Neural cell (in vitro differentiated cells): Measurements from ENCODE around the gene SNCA. TPM values are rescaled to one million over a fixed set of nuclear protein-coding genes. Genes with fewer than 3 reads are reported as not detected.

Source experiments
- H2AFZ ChIP-seq: fragments of 200-600, 300-800 bp; sonication (generic), shearing (Covaris generic); 2 replicates; pipeline ENCODE4 v1.6.0; 2014; ENCODE audit warnings: low read depth, mild to moderate bottlenecking, antibody characterized with exemption, low read length, moderate library complexity
- H3F3A ChIP-seq: fragments of 200-600 bp; shearing (Covaris generic); 2 replicates; pipeline ENCODE4 v1.6.1; 2016; ENCODE audit warnings: mild to moderate bottlenecking, moderate library complexity, mixed read lengths, antibody characterized with exemption, low read length; ENCODE audit not compliant: insufficient read depth, poor library complexity, severe bottlenecking
- H3K27ac ChIP-seq: fragments of 200-600, 300-800 bp; sonication (generic), shearing (Covaris generic); 2 replicates; pipeline ENCODE4 v1.5.1; 2014; ENCODE audit warnings: mild to moderate bottlenecking, low read length, moderate library complexity
- H3K27me3 ChIP-seq: fragments of 300-800, 200-600 bp; sonication (generic), shearing (Covaris generic); 2 replicates; pipeline ENCODE4 v1.6.0; 2014; ENCODE audit warnings: mild to moderate bottlenecking, low read depth, low read length, moderate library complexity; ENCODE audit not compliant: insufficient read depth
- H3K36me3 ChIP-seq: fragments of 300-800, 200-600 bp; sonication (generic), shearing (Covaris generic); 2 replicates; pipeline ENCODE4 v1.5.1; 2014; ENCODE audit warnings: mild to moderate bottlenecking, antibody characterized with exemption, low read length, moderate library complexity; ENCODE audit not compliant: insufficient read depth
- H3K4me2 ChIP-seq: fragments of 300-800, 200-600 bp; sonication (generic), shearing (Covaris generic); 2 replicates; pipeline ENCODE4 v1.6.0; 2014; ENCODE audit warnings: mild to moderate bottlenecking, low read length
- H3K4me3 ChIP-seq: fragments of 300-800, 200-600 bp; sonication (generic), shearing (Covaris generic); 2 replicates; pipeline ENCODE4 v1.5.1; 2014; ENCODE audit warnings: mild to moderate bottlenecking, low read length, moderate library complexity
- H3K79me2 ChIP-seq: fragments of 200-600 bp; shearing (Covaris generic); replicated peaks from 2 replicates; pipeline ENCODE4 v1.6.0; 2014; ENCODE audit warnings: mild to moderate bottlenecking, low read length, moderate library complexity; ENCODE audit not compliant: insufficient read depth
- H3K9ac ChIP-seq: fragments of 300-800, 200-600 bp; sonication (generic), shearing (Covaris generic); 2 replicates; pipeline ENCODE4 v1.6.1; 2016; ENCODE audit warnings: mild to moderate bottlenecking, low read length, mixed read lengths
- H3K9me2 ChIP-seq: fragments of 200-600 bp; shearing (Covaris generic); 2 replicates; pipeline ENCODE4 v1.6.1; 2016; ENCODE audit warnings: mild to moderate bottlenecking, low read length, mixed read lengths; ENCODE audit not compliant: insufficient read depth
- H3K9me3 ChIP-seq: fragments of 200-600, 300-800 bp; sonication (generic), shearing (Covaris generic); 2 replicates; pipeline ENCODE4 v1.6.1; 2016; ENCODE audit warnings: mild to moderate bottlenecking, mixed run types, low read length, moderate library complexity, mixed read lengths
- H4K20me1 ChIP-seq: fragments of 200-600 bp; shearing (Covaris generic); 2 replicates; pipeline ENCODE4 v1.6.1; 2016; ENCODE audit warnings: mild to moderate bottlenecking, mixed run types; ENCODE audit not compliant: insufficient read depth
- EP300 ChIP-seq: fragments of 450-650 bp; conservative IDR thresholded peaks from 2 replicates; pipeline ENCODE4 v1.6.1; 2014; ENCODE audit warnings: antibody characterized with exemption, mild to moderate bottlenecking, moderate library complexity; ENCODE audit not compliant: poor library complexity, severe bottlenecking
- EZH2 ChIP-seq: fragments of 200-600, 300-800 bp; shearing (Covaris generic), sonication (generic); IDR thresholded peaks from 2 replicates; pipeline ENCODE4 v1.6.1; 2014; ENCODE audit warnings: antibody characterized with exemption, low read length, borderline replicate concordance, mild to moderate bottlenecking; ENCODE audit not compliant: insufficient read depth, poor library complexity, severe bottlenecking
- MXI1 ChIP-seq: fragments of 450-650 bp; conservative IDR thresholded peaks from 2 replicates; pipeline ENCODE4 v1.6.1; 2014; ENCODE audit warnings: antibody characterized with exemption, mild to moderate bottlenecking; ENCODE audit not compliant: poor library complexity, severe bottlenecking
- POLR2AphosphoS5 ChIP-seq: IDR thresholded peaks from 2 replicates; pipeline ENCODE4 v1.6.1; 2012
- RAD21 ChIP-seq: fragments of 450-650 bp; conservative IDR thresholded peaks from 2 replicates; pipeline ENCODE4 v1.6.1; 2014; ENCODE audit warnings: antibody characterized with exemption, mild to moderate bottlenecking, moderate library complexity
- SMC3 ChIP-seq: fragments of 450-650 bp; conservative IDR thresholded peaks from 2 replicates; pipeline ENCODE4 v1.6.1; 2014; ENCODE audit warnings: antibody characterized with exemption, mild to moderate bottlenecking, moderate library complexity; ENCODE audit not compliant: poor library complexity
- TAF1 ChIP-seq: IDR thresholded peaks from 2 replicates; pipeline ENCODE4 v1.6.1; 2012; ENCODE audit warnings: low read depth
- polyA plus RNA-seq: library from polyadenylated mRNA; depleted of rRNA; stranded (reverse); fragments of >200 nt; gene quantifications from 2 replicates; pipeline ENCODE4 v1.2.3, GENCODE V29; 2014
- TF ChIP-seq, protein P1 (sequence below): IDR thresholded peaks from 2 replicates; pipeline ENCODE4 v1.6.1; 2012; ENCODE audit warnings: borderline replicate concordance
- TF ChIP-seq, protein P2 (sequence below): fragments of 450-650 bp; IDR thresholded peaks from 2 replicates; pipeline ENCODE4 v1.5.1; 2014; ENCODE audit warnings: antibody characterized with exemption, mild to moderate bottlenecking, moderate library complexity; ENCODE audit not compliant: poor library complexity, severe bottlenecking

The SNCA gene
- polyA plus RNA-seq, 1 donor from 2014 or later, result 66.1 TPM

DNA sequence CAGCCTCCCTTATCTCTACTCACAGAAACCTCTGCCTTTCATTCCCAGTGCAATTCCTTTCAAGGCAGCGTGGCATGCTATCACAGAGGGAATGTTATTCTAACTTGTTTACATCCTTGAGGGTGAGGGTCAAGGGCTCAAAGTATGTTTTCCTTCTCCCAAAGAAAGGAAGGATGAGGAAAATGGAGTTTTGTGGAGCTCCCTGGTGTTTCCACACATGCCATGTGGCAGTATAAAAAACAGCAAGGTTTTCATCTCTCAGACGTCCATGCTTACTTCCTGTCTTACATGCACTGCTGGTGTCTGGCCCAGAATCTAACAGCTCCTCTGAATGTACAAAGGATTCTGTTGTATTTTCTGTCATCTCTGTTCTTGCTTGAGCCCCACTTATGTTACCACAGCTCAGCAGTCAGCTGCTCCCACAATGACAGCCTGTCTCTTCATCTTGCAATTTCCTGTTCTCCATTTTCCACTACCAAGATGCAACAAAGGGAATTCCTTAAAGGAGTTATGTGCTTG is 128.0 kb downstream of the SNCA start:
- no peaks in the 10 kb centered on the region for H3K79me2 ChIP-seq
- TF ChIP-seq TAF1, result no peak
- peak; percentile 81 for TF ChIP-seq EP300
- TF ChIP-seq, protein P1, sequence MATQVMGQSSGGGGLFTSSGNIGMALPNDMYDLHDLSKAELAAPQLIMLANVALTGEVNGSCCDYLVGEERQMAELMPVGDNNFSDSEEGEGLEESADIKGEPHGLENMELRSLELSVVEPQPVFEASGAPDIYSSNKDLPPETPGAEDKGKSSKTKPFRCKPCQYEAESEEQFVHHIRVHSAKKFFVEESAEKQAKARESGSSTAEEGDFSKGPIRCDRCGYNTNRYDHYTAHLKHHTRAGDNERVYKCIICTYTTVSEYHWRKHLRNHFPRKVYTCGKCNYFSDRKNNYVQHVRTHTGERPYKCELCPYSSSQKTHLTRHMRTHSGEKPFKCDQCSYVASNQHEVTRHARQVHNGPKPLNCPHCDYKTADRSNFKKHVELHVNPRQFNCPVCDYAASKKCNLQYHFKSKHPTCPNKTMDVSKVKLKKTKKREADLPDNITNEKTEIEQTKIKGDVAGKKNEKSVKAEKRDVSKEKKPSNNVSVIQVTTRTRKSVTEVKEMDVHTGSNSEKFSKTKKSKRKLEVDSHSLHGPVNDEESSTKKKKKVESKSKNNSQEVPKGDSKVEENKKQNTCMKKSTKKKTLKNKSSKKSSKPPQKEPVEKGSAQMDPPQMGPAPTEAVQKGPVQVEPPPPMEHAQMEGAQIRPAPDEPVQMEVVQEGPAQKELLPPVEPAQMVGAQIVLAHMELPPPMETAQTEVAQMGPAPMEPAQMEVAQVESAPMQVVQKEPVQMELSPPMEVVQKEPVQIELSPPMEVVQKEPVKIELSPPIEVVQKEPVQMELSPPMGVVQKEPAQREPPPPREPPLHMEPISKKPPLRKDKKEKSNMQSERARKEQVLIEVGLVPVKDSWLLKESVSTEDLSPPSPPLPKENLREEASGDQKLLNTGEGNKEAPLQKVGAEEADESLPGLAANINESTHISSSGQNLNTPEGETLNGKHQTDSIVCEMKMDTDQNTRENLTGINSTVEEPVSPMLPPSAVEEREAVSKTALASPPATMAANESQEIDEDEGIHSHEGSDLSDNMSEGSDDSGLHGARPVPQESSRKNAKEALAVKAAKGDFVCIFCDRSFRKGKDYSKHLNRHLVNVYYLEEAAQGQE, result peak; percentile 49
- TF ChIP-seq MXI1, result peak; percentile 65
- TF ChIP-seq POLR2AphosphoS5, result peak; percentile 61
- TF ChIP-seq SMC3, result peak; percentile 43
- H3K36me3 ChIP-seq, result no peaks in the 10 kb centered on the region
- H3K9ac ChIP-seq, result peak overlapping the region; percentile 27
- no peaks in the 10 kb centered on the region for H3K27me3 ChIP-seq
- H3K9me2 ChIP-seq, result no peaks in the 10 kb centered on the region
- H4K20me1 ChIP-seq, result no peaks in the 10 kb centered on the region
- H2AFZ ChIP-seq, result peak overlapping the region; percentile 16
- H3K27ac ChIP-seq, result peak overlapping the region; percentile 69
- no peaks in the 10 kb centered on the region for H3K9me3 ChIP-seq
- H3K4me3 ChIP-seq, result no peak overlapping the region
- peak overlapping the region; percentile 32 for H3K4me2 ChIP-seq
- H3F3A ChIP-seq, result no peaks in the 10 kb centered on the region

DNA sequence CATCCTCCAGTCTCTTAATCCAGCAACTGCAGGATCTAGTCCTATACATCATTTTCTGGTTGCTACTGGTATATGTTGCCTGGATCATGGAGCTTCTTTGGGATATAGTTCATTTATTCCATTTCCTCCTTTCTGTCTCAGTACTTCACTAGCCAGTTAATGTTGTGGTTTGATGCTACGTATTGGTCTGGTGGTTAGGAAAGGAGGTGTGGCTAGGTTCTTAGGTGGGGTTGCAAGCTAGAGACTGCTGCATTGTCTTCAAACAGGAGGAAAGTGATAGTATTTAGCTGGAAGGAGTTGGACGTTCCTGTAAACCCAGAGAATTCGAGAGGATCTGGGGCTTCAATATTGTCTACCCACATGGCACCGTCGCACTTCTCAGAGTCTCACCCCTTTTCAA is 129.5 kb downstream of the SNCA start:
- Histone ChIP-seq H3K9me3 (no peaks in the 10 kb centered on the region), H3K4me2 (no peak overlapping the region), H2AFZ (no peak overlapping the region), H3K27me3 (no peaks in the 10 kb centered on the region), H3K79me2 (no peaks in the 10 kb centered on the region), H3K4me3 (no peak overlapping the region), H3K9me2 (no peaks in the 10 kb centered on the region), H4K20me1 (no peaks in the 10 kb centered on the region), H3K36me3 (no peaks in the 10 kb centered on the region), H3F3A (no peaks in the 10 kb centered on the region), H3K27ac (no peak overlapping the region), H3K9ac (no peak overlapping the region)
- TF ChIP-seq EZH2 (no peak), SMC3 (no peak), MXI1 (no peak), RAD21 (no peak), TAF1 (no peak), POLR2AphosphoS5 (no peak), EP300 (no peak)
- TF ChIP-seq, protein P1, result no peak
- TF ChIP-seq, protein P2, sequence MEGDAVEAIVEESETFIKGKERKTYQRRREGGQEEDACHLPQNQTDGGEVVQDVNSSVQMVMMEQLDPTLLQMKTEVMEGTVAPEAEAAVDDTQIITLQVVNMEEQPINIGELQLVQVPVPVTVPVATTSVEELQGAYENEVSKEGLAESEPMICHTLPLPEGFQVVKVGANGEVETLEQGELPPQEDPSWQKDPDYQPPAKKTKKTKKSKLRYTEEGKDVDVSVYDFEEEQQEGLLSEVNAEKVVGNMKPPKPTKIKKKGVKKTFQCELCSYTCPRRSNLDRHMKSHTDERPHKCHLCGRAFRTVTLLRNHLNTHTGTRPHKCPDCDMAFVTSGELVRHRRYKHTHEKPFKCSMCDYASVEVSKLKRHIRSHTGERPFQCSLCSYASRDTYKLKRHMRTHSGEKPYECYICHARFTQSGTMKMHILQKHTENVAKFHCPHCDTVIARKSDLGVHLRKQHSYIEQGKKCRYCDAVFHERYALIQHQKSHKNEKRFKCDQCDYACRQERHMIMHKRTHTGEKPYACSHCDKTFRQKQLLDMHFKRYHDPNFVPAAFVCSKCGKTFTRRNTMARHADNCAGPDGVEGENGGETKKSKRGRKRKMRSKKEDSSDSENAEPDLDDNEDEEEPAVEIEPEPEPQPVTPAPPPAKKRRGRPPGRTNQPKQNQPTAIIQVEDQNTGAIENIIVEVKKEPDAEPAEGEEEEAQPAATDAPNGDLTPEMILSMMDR, result no peak
